Endothelial cell of umbilical vein (primary cell): ENCODE results near the gene TRPM7. TPM values are rescaled to one million over a fixed set of nuclear protein-coding genes. Genes with fewer than 3 reads are reported as not detected.

Source experiments
- BruUV-seq: library from RNA; stranded (reverse); fragments of 400-500 nt; replicated peaks from 2 replicates; lab custom pipeline; 2021; lab: Mats Ljungman, UMichigan
- CTCF ChIA-PET: fragments of 300-600, 350-600 bp; sonication (Branson Sonifier 250); formaldehyde crosslinking; loops from one replicate; lab custom pipeline; 2021; ENCODE audit warnings: antibody characterized with exemption, inconsistent platforms; lab: Charles Lee
- POLR2A ChIA-PET: fragments of 300-600, 350-600 bp; sonication (Branson Sonifier 250); formaldehyde crosslinking; loops from one replicate; lab custom pipeline; 2021; ENCODE audit warnings: antibody characterized with exemption, inconsistent platforms; lab: Charles Lee
- DNase-seq: peaks from one replicate; pipeline ENCODE4 v3.0.0-alpha.2; 2011; ENCODE audit warnings: low read depth, low spot score
- FAIRE-seq: peaks from 2 replicates; lab custom pipeline; 2011; peaks lifted over from hg19 to GRCh38; lab: Jason Lieb, UNC
- H2AFZ ChIP-seq: 2 replicates; pipeline ENCODE4 v1.6.0; 2012; ENCODE audit warnings: low read depth, low read length, control low read depth, inconsistent platforms
- H3K27ac ChIP-seq: 2 replicates; pipeline ENCODE4 v1.5.1; 2011; ENCODE audit warnings: low read depth, mild to moderate bottlenecking, control low read depth, low read length, moderate library complexity; ENCODE audit not compliant: insufficient read depth
- H3K27me3 ChIP-seq, 2 experiments: 2 replicates each; pipeline versions ENCODE4 v1.6.0 to v1.6.1; 2011; ENCODE audit warnings: low read length in 2 of 2, mixed read lengths in 1 of 2; ENCODE audit not compliant: control insufficient read depth in 2 of 2, insufficient read depth in 2 of 2
- H3K36me3 ChIP-seq, 2 experiments: 2 replicates in 1 of 2; 3 replicates in 1 of 2; pipeline ENCODE4 v1.5.1; 2011; ENCODE audit warnings: low read length in 2 of 2, mild to moderate bottlenecking in 1 of 2, moderate library complexity in 1 of 2; ENCODE audit not compliant: control insufficient read depth in 2 of 2, insufficient read depth in 2 of 2; ENCODE audit errors: extremely low read depth in 1 of 2
- H3K4me1 ChIP-seq: 3 replicates; pipeline ENCODE4 v1.5.1; 2011; ENCODE audit warnings: mild to moderate bottlenecking, low read length; ENCODE audit not compliant: control insufficient read depth, insufficient read depth; ENCODE audit errors: extremely low read depth
- H3K4me2 ChIP-seq: 2 replicates; pipeline ENCODE4 v1.6.1; 2011; ENCODE audit warnings: low read length, control low read depth, mixed read lengths; ENCODE audit not compliant: insufficient read depth
- H3K4me3 ChIP-seq, 3 experiments: fragments of 200-600 bp in 1 of 3; sonication (generic), shearing (Covaris generic) in 1 of 3; replicated peaks in 1 of 3; 2 replicates each; pipeline ENCODE4 v1.5.1; 2011 to 2016; ENCODE audit warnings: control low read depth in 3 of 3, low read length in 3 of 3, mild to moderate bottlenecking in 2 of 3, inconsistent platforms in 1 of 3, low read depth in 1 of 3, moderate library complexity in 1 of 3; ENCODE audit not compliant: insufficient read depth in 1 of 3
- H3K79me2 ChIP-seq: 2 replicates; pipeline ENCODE4 v1.6.0; 2012; ENCODE audit warnings: low read length, inconsistent platforms; ENCODE audit not compliant: control insufficient read depth, insufficient read depth
- H3K9ac ChIP-seq: replicated peaks from 2 replicates; pipeline ENCODE3; 2011; ENCODE audit warnings: low read length, control low read depth; ENCODE audit not compliant: insufficient read depth; ENCODE audit errors: extremely low read depth
- H3K9me1 ChIP-seq: replicated peaks from 3 replicates; pipeline ENCODE4 v1.6.0; 2011; ENCODE audit warnings: mild to moderate bottlenecking, low read length; ENCODE audit not compliant: control insufficient read depth, insufficient read depth; ENCODE audit errors: extremely low read depth
- H3K9me3 ChIP-seq: replicated peaks from 2 replicates; pipeline ENCODE4 v1.5.1; 2012; ENCODE audit warnings: low read length, inconsistent platforms; ENCODE audit not compliant: control insufficient read depth, insufficient read depth
- H4K20me1 ChIP-seq: replicated peaks from 2 replicates; pipeline ENCODE3; 2011; ENCODE audit warnings: mild to moderate bottlenecking, low read length; ENCODE audit not compliant: control insufficient read depth, insufficient read depth; ENCODE audit errors: extremely low read depth
- CTCF ChIP-seq, 2 donors: IDR thresholded peaks; 1 replicate in 1 of 2; 2 replicates in 1 of 2; pipeline ENCODE4 v1.5.1; 2011; ENCODE audit warnings: low read length in 2 of 2, mild to moderate bottlenecking in 2 of 2, moderate library complexity in 2 of 2, control low read depth in 1 of 2, inconsistent platforms in 1 of 2, low read depth in 1 of 2; ENCODE audit not compliant: insufficient read depth in 1 of 2; ENCODE audit errors: extremely low read depth in 1 of 2
- EZH2 ChIP-seq: IDR thresholded peaks from 2 replicates; pipeline ENCODE4 v1.6.1; 2012; ENCODE audit warnings: borderline replicate concordance, low read depth, mild to moderate bottlenecking, moderate library complexity, low read length, inconsistent platforms; ENCODE audit not compliant: severe bottlenecking
- FOS ChIP-seq: IDR thresholded peaks from 2 replicates; pipeline ENCODE4 v1.6.1; 2011; ENCODE audit warnings: mild to moderate bottlenecking, low read length, moderate library complexity, borderline replicate concordance; ENCODE audit not compliant: insufficient read depth
- GATA2 ChIP-seq: IDR thresholded peaks from 2 replicates; pipeline ENCODE4 v1.7.0; 2011; ENCODE audit warnings: low read depth, mild to moderate bottlenecking, moderate library complexity, mixed read lengths, low read length; ENCODE audit not compliant: insufficient read length, insufficient read depth
- JUN ChIP-seq: IDR thresholded peaks from 2 replicates; pipeline ENCODE4 v1.6.1; 2011; ENCODE audit warnings: borderline replicate concordance, low read depth; ENCODE audit not compliant: insufficient read length, insufficient read depth
- MAX ChIP-seq: IDR thresholded peaks from 2 replicates; pipeline ENCODE4 v1.6.1; 2011; ENCODE audit not compliant: insufficient read depth, insufficient read length
- MYC ChIP-seq: IDR thresholded peaks from one replicate; pipeline ENCODE4 v1.6.1; 2011; ENCODE audit warnings: mild to moderate bottlenecking, low read depth, low read length
- POLR2A ChIP-seq: IDR thresholded peaks from 2 replicates; pipeline ENCODE4 v1.6.1; 2012; ENCODE audit warnings: low read depth, mild to moderate bottlenecking, control low read depth, low read length
- POLR2AphosphoS5 ChIP-seq: IDR thresholded peaks from 2 replicates; pipeline ENCODE4 v1.6.1; 2012; ENCODE audit warnings: low read depth, mild to moderate bottlenecking, control low read depth, low read length, moderate library complexity; ENCODE audit not compliant: insufficient read depth
- dilution Hi-C: fragments of 300-500 bp; cut with MboI; formaldehyde crosslinking; loops from one replicate; pipeline ENCODE4 v1.15.0; 2019; ENCODE audit warnings: low sequenced_read_pairs; ENCODE audit not compliant: extremely low pct_ligation_motif_present
- intact Hi-C: fragments of 100-400 bp; cut with micrococcal nuclease; formaldehyde crosslinking; loops from one replicate; pipeline ENCODE4 v1.10.0; 2022
- polyA plus RNA-seq, 4 experiments: library from polyadenylated mRNA; depleted of rRNA in 3 of 4; stranded (reverse) in 3 of 4; unstranded in 1 of 4; fragments of >200 nt; gene quantifications; 2 replicates each; pipeline versions ENCODE4 v1.2.1 to v1.2.3, GENCODE V29; 2011 to 2012; ENCODE audit warnings: missing spikeins in 1 of 4
- total RNA-seq: library from RNA; stranded (reverse); gene quantifications from 2 replicates; pipeline ENCODE4 v1.2.3, GENCODE V29; 2021

Gene TRPM7
- total and polyA plus RNA-seq, 2 donors (not counting 3 experiments of a cell fraction or from before 2014, with no cell fraction given), result 6.4 to 34.8 TPM

GRCh38 chr15:50726315-50726714, 39.7 kb upstream of the TRPM7 start:
- Histone ChIP-seq H3K9me1 (no peaks in the 10 kb centered on the region), H3K36me3 (peaks cover 0 to 3% of the 10 kb centered on the region in 2 experiments), H3K79me2 (no peaks in the 10 kb centered on the region), H3K4me2 (no peak overlapping the region), H3K4me1 (no peaks in the 10 kb centered on the region), H2AFZ (no peak overlapping the region), H3K27ac (no peak overlapping the region), H3K9me3 (no peaks in the 10 kb centered on the region), H3K27me3 (no peaks in the 10 kb centered on the region), H3K4me3 (no peak overlapping the region), H3K9ac (no peak overlapping the region), H4K20me1 (no peaks in the 10 kb centered on the region)
- no peak for TF ChIP-seq JUN
- TF ChIP-seq MYC, result no peak
- TF ChIP-seq CTCF (IDR thresholded peaks at IDR 0.05; ENCODE audit: extremely low read depth in 1 of 2, insufficient read depth in 1 of 2, low read depth in 1 of 2, low read length in 2 of 2), result no peak
- no peak for TF ChIP-seq POLR2A
- no peak for TF ChIP-seq POLR2AphosphoS5
- no peak for TF ChIP-seq GATA2
- no peak for TF ChIP-seq FOS
- TF ChIP-seq EZH2, result no peak
- no peak for TF ChIP-seq MAX
- no peak for FAIRE-seq
- intact Hi-C loops (no loop called here), dilution Hi-C loops (no loop called here)
- POLR2A ChIA-PET, result no interaction called here
- no TSS peak for BruUV-seq
- no peak for DNase-seq
- CTCF ChIA-PET, result interaction anchor here (0.5 kb wide), 1 partner anchor 44 kb away, joined by 3 read pairs; no protein-coding TSS in a partner anchor
